Measurements from ENCODE around the gene ANP32A.

DNA sequence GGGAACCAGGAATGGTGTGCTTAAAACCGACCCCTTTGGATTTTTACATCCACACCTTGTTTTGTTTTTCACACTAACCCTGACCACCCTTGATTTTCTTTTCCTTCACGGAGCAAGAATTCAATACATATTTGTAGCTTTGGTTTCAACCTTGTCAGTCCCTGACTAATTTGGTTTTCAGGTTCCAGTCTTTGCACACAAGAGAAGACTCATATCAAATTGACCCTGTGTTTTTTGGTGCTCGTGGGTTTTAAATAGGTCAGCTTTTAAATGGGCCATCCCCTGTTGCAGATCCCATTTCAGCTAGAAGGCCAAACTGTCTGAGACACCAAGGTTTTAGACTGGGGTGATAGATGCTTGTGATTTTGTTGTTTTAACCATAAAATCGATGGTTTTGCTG is 26.4 kb downstream of the ANP32A start:
- TF ChIP-seq EZH2 (IDR thresholded peaks at IDR 0.05): no peak
- TF ChIP-seq, protein P1, sequence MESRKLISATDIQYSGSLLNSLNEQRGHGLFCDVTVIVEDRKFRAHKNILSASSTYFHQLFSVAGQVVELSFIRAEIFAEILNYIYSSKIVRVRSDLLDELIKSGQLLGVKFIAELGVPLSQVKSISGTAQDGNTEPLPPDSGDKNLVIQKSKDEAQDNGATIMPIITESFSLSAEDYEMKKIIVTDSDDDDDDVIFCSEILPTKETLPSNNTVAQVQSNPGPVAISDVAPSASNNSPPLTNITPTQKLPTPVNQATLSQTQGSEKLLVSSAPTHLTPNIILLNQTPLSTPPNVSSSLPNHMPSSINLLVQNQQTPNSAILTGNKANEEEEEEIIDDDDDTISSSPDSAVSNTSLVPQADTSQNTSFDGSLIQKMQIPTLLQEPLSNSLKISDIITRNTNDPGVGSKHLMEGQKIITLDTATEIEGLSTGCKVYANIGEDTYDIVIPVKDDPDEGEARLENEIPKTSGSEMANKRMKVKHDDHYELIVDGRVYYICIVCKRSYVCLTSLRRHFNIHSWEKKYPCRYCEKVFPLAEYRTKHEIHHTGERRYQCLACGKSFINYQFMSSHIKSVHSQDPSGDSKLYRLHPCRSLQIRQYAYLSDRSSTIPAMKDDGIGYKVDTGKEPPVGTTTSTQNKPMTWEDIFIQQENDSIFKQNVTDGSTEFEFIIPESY (IDR thresholded peaks at IDR 0.05; ENCODE audit: extremely low read depth, insufficient replicate concordance, low read length): no peak
- no peak for TF ChIP-seq CTCF (IDR thresholded peaks at IDR 0.05 in 2 of 3, conservative IDR thresholded peaks at IDR 0.05 in 1 of 3; ENCODE audit: borderline replicate concordance in 1 of 3, insufficient read depth in 1 of 3, low read depth in 2 of 3, low read length in 2 of 3)
- TF ChIP-seq SRF (IDR thresholded peaks at IDR 0.05; ENCODE audit: low read depth): no peak
